SHP77 (cell line): ENCODE results near the gene SSU72.
A peak's percentile ranks its signal among the peaks of the same experiment; 100 is the strongest.
"Not testable (repeated sequence)": the region's sequence is repeated elsewhere in the genome, so short reads cannot be mapped to it uniquely, and the experiment has no call there.

Experiments used
- DNase-seq, 2 experiments: peaks; one replicate each; lab custom pipeline; 2025; lab: John Stamatoyannopoulos, UW

The SSU72 gene

DNA sequence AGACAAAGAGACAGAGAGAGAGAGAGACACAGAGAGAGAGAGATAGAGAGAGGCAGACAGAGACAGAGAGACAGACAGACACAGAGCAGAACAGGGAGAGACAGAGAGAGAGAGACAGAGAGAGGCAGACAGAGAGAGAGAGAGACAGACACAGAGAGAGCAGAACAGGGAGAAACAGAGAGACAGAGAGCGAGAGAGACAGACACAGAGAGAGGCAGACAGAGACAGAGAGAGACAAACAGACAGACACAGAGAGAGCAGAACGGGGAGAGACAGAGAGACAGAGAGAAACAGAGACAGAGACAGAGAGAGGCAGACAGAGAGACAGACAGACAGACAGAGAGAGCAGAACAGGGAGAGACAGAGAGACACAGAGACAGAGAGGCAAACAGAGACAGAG lies 20.7 kb upstream of the SSU72 start:
- DNase-seq: not testable (repeated sequence)

DNA sequence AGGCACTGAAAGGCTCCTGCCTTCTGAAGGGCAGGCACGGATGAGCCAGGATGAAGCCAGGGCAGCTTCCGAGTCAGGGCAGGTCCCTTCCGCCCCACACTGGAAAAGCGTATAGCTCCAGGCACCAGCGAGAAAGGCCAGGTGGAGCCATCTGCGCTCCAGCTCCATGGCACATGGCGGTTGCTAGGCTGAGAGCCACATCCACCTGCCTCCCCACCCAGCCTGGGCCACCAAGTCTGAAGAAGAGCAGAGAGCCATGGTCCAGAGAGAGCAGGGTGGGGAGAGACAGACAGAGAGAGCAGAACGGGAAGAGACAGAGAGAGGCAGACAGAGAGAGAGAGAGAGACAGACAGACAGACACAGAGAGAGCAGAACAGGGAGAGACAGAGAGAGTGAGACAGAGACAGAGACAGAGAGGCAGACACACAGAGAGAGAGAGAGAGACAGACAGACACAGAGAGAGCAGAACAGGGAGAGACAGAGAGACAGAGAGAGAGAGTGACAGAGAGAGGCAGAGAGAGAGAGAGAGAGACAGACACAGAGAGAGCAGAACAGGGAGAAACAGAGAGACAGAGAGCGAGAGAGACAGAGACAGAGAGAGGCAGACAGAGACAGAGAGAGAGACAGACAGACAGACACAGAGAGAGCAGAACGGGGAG lies 20.1 kb upstream of the SSU72 start:
- peak; percentile 45 to 51 for DNase-seq

DNA sequence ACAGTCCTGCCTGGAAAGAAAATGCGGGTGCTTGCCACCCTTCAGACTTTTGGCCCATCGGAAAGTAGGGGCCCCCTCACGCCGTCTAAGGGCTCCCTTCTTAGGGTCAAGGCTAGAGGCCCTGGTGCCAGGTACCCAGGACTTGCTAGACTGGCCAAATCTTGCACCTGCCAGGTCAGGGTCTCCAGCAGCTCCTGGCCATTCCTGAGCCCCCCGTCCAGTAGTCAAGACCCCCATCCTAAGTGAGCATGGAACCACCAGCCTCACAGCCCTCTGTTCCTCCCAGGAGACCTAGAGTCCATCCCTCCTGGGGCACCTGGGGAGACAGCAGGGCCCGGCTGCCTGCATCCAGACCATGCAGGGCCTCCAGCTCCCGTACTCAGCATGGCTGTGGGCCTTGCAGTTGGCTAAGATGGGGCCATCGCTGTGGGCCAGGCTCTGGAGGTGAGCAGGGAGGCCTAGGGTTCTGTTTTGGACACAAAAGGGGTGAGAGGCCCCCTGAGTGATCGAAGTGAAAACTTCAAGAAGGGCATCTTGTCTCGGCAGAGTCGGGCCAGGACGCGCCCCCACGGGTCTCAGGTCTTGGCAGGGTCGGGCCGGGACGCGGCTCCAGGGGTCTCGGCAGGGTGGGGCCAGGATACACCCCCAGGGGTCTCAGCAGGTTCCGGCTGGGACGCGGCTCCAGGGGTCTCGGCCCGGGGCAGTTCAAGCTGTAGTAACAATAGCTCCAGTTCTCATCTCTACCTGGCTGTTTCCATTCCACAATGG lies 19.4 kb upstream of the SSU72 start:
- DNase-seq: no peak

DNA sequence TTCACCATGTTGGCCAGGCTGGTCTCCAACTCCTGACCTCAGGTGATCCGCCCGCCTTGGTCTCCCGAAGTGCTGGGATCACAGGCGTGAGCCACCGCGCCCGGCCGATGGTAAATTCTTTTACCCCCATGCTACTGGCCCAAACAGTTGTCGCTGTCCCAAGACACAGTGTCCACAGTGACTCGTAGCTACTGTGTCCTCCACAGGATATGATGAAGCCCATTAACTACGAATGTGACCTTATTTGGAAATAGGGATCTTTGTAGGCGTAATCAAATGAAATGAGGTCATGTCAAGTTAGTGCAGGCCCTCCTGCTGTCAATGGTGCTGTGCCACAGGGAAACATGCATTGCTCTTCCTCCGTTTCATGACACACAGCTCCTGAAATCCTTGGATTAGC lies 16.8 kb upstream of the SSU72 start:
- no peak for DNase-seq

DNA sequence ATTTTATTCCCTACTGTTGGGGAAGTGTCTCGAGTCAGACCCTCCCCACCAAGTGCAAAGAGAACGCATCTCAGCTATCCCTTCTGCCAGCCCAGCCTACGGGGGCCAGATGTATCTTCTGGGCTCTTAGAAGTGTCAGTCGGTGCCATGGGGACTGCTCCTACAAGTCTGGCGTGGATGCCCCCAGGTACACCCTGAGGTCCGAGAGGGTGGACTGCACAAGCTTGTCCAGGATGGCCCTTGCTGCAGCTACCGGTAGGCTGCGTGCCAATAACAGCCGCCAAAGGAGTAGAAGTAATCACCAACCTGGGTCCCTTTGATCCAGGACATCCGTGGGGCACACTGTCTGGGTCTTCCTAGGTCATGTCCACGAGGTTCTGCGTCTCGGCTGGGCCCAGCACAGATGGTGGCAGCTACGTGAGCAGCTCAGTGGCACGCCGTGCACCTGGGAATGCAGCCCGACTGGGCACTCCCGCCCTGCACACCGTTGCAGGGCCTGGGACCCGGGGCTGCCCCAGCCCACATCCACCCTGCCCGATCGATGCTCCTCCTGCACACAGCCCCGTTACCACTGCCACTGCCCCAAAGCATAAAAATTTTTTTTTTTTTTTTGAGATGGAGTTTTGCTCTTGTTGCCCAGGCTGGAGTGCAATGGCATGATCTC lies 8.8 kb upstream of the SSU72 start:
- no peak for DNase-seq

DNA sequence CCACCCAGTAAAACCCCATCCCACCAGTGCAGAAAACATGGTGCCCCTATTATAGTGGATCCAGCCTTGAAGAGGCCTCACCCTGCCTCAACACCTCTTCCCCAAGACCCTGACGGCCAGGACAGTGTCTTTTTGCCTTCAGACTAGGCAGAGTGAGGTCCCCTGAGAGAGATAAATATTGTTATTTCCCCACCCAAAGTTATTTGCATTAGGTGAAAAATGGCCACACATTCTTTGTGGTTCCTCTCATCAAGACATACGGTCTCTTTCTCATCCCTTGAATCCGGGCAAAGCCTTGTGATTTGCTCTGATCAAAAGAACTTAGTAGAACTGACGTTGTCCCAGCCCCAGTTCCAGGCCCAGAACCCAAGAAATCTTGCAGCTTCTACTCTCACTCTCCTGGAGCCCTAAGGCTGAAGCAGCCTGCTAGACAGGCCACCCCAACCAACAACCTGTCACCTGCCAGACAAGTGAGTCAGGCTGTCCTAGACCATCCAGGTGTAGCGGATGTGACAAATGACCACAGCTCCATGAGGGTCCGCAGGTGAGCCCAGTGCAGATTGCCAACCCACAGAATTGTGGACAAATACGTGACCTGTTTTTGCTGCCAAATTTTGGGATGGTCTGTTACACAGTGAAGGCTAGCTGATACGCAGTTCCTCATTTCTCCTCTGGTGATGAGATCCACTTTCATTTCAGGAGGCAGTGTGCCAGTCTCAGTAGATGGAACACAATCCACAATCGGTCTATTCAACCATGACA lies 8.1 kb upstream of the SSU72 start:
- DNase-seq: no peak

DNA sequence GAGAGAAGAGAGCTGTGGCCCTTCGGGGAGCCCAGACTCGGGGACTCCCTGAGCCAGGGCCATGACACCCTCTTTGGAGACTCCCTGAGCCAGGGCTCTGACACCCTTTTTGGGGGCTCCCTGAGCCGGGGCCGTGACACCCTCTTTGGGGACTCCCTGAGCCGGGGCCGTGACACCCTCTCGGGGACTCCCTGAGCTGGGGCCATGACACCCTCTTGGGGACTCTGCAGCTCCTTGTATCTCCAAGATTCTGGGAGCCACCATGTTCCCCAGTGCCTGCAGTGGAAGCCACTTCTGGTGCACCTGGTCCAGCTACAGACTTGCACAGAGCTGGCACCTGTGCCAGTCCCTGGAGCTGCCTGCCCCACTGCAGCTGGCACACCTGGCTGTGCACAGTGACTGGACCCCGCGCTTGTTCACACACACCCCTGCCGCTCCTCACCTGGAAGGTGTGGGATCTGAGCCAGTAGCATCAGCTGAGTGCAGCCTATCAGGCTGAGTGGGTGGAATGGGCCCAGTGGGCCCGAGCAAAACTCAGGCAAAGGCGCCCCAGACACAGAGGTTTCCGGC lies 3.8 kb upstream of the SSU72 start:
- no peak for DNase-seq

DNA sequence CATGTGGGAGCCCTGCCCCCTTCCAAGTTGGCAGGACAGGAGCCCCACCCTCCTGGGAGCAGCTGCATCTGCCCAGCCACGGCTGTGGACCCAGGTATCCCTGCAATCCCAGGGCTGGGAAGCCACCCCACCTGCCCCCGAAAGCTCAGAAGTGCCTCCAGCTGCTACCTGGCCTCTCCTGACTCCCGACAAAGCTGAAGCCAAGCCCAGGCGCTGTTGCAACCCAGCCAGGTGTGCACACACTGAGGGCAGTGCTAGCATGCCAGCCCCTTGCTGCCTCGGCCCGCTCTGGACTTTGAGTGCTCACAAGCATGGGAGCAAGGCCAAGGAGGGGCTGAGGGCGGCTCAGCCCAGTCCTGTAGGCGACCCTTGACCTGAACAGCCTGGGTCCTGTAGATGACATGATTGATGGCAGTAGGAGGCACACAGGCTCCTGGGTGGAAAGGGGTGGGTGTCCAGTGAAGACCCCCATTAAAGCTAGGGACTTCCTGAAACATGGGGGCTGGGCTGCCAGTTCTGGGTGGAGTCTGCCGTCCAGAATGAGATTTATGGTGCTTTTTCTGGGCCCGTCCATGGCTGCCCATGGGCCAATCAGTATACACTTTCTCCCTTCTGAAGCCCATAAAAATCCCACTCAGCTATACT lies 2.8 kb upstream of the SSU72 start:
- peak in 1 of 2 experiments; percentile 70 for DNase-seq

DNA sequence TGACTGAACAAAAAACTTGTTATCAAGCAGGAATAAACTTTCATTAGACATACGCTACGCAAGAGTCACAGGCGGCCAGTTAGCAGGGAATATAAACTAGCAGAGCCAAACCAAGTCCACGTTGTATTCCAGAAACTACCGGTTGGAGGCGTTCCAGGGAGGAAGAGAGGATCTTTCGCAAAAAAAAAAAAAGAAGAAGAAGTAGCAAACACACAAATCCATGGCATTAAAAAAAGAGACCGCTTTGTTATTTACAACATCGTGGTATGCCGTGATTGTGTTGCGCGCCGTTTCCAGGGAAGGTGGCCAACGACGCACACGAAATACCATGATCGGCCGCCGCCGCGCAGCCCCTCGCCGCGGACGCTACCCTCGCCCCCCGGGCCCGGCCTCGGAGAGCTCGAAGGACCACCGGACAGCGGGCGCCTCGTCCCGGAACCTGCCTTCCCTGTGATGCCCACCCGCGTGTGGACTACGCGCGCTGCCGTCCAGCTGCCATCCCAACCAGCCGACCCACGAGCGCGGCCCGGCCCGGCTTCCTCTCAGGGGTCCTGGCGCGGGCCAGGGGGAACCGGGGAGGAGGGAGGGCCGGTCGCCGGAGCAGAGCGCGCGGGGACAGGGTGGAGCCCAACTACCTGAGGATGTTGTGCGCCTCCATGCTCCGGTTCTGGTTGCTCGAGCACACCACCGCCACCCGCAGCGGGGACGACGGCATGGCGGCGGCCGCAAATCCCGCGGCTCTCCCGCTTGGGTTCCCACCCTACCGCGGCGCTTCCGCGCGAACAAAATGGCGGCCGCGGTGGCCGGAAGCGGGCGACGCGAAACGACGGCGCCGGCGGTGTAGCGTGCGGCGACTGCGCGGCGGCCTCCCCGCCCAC lies 581 bp downstream of the SSU72 start:
- DNase-seq: peak; percentile 27 to 66

DNA sequence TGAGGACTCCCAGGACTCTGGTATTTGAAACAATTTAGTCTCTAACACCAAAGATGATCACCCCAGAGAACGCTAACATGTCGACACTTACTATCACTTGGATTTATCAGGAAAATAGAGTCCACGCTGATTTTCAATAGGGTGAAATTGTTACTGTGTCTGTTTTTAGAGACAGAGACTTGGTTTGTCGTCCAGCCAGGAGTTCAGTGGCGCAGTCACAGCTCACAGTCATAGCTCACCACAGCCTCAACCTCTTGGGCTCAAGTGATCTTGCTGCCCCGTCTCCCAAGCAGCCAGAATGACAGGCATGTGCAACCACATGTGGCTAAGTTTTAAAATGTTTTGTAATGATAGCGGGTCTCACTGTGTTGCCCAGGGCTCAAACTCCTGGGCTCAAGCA lies 5.3 kb downstream of the SSU72 start:
- DNase-seq: no peak

DNA sequence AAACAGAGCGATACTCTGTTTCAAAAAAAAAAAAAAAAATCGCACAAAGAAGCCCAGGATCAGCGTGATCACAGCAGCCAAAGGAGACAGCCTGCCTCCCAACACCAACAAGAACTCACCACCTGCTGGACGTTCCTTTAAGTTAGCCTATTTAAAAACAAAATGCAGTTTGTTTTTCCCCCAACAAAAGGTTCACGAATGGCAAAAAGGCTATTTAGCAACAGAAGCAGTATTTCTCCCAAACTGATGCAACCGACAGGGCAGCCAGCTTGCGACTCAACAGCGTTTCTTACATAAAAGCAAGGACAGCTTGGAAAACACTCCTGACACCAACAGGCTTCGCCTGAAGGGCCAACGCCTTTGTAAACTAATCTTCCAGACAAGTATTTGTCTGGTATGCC lies 6.8 kb downstream of the SSU72 start:
- no peak for DNase-seq

DNA sequence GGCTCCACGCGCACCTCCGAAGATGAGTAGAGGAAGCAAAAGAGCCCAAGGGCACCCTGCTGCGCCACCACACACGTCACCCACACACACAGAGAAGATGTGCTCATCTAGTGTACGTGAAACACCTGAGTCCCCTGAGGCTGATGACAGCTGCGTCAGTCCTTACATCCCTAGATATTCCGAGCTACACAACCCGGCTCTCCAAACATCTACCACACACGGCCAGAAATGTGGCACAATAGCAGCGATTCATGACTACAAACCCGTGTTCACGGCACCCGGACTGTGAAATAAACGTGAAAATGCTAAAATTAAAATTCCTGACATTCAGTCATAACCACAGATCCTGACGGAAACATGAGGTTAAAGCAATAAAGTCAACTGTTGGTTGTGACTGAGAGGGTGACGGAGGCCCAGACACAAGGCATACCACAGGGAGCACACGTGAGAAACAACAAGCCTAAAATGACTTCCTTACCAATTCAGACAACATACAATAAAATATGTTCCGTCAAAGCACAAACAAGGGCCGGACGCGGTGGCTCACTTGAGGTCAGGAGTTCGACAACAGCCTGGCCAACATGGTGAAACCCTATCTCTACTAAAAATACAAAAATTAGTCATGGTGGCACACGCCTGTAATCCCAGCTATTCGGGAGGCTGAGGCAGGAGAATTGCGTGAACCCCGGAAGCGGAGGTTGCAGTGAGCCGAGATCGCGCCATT lies 7.3 kb downstream of the SSU72 start:
- no peak for DNase-seq

DNA sequence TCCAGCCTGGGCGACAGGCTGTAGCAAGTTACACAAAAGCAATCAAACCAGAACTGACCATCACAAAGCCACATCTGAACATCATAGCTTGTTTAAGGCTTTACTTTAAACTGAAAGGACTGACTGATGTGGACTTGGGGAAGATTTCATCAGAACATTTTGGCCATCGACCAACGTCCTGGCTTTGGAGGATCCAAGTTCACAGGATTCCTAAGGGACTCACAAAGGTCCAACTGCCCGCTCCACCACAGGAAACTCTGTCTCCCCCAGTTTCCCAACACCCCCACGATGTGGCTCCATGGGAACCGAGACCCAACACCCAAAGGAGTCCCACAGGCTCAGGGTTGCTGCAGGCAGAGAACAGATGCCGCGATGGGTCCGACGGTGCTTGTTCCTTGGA lies 9.3 kb downstream of the SSU72 start:
- no peak for DNase-seq

DNA sequence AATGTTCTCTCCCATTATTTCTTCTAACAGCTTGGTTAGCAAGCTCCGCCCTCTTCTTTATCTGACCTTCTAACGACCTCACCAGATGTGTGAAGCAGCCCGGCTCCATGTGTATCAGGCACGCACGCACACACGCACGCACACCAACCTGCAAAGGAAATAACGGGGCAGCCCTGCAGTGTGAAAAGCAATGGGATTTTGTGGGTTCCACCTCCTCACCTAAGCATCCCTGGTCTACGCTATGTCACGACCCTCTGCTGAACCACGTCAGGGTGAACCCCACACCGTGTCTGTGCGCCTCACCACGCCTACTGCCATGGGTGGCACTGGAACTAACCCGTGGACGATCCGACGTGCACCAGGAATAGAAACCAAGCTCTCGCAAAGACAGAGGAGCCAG lies 10.4 kb downstream of the SSU72 start:
- no peak for DNase-seq

DNA sequence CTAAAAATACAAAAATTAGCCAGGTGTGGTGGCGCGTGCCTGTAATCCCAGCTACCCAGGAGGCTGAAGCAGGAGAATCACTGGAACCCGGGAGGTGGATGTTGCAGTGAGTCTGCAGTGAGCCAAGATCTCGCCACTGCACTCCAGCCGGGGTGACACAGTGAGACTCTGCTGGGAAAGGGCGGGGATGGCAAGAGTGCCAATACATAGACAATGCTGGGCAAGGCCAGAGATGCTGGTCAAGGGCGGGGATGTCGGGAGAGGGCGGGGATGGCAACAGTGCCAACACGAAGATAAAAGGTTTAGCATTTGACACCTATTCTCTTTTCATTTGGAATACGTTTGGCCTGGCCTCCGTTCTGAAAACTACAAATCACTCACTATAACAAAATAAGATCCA lies 11.0 kb downstream of the SSU72 start:
- DNase-seq: no peak

DNA sequence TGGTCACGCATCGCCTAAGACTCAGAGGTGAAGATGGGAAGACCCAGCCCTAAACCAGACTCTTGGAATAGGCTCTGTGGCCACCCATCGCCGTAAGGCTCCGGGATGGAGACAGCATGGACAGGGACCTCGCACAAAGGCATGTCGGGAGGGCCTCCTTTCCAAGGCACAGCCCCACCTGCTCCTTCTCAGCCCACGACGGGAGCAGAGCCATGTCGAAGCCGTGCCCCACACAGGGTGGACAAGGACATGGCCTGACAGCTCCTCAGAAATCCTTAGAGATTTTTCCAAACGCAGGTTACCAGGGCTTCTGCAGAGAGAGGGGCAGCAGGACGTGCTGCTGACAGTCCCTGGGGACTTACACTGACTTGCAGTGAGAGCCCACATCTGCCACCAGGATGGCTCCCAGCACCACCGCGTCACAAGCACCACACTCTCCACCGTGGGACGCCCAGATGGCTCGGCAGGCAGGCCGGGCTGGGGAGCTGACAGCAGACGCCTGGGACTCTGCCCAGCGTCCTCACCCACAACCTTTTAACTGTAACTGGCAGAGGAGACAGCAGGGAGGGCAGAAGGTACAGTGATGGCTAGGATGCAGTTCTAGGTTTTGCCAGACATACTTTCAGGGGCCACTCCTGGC lies 12.0 kb downstream of the SSU72 start:
- DNase-seq: no peak

DNA sequence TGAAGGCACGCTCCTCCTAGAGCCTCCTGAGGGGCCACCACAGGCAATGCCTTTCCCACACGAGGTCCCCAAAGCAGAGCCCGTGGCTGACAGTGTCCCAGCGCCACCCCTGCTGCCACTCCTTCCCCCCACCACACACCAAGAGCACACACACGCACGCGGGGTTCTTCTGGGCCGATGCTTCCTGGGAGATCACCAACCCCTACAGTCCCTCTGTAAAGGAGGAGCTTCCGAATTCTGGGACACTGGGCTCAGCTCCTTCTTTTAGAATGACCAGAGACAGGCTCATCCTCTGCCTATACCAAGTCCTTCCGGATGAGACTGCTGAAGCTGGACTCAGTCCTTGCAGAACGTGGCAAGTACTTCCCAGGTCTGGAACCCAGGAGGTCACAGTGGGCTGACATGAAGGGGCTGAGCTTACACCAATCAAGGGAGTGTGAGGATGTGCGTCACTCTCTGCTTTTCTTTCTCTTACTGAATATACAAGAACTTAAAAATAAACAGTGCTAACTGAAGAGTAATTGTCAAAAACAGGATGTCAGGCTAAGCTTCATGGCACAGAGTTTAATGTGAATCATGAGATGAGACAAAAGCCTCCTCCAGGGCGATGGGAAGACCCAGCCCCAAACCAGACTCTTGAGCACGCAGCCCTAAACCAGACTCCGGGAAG lies 12.7 kb downstream of the SSU72 start:
- no peak for DNase-seq

DNA sequence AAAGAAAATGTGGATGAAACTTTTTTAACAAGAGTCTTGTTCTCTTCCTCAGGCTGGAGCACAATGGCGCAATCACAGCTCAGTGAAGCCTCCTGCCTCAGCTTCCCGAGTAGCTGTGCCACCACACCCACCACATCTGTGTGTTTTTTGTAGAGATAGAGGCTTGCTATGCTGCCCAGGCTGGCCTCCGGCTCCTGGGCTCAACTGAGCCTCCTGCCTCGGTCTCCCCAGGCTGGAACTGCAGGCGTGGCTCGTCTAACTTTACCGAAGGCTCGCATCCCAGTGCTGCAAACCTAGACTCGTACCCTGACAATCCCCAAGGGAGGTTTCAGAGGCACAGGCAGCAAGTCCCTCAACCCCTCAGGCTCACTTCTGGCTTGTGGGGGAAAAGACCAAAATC lies 14.5 kb downstream of the SSU72 start:
- DNase-seq: no peak

DNA sequence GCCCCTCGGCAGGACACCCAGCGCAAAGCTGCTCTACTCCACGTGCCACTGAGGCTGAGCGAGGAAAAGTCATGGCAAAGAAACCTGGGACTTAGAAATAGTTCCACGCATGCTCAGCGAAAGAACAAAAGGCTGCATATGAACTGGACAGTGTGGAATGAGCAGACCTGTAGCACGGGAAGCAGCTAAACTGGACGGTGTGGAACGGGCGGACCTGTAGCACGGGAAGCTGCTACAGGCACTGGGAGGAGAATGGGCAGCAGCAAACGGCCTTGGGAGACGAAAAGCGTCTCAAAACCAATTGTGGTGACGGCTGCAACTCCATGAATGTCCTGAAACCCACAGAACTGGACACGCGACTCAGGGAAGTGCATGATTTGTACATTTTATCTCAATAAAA lies 15.6 kb downstream of the SSU72 start:
- DNase-seq: no peak
